ENCODE measurements around the gene NEK1.
"Not testable (repeated sequence)": the region's sequence is repeated elsewhere in the genome, so short reads cannot be mapped to it uniquely, and the experiment has no call there.

Gene NEK1

GRCh38 chr4:169428376-169428775, 184.0 kb downstream of the NEK1 start:
- H3K27ac ChIP-seq: no peak overlapping the region
- H3K4me3 ChIP-seq: no peak overlapping the region
- TF ChIP-seq CTCF (IDR thresholded peaks at IDR 0.05): no peak
- no peak for DNase-seq (ENCODE audit: low spot score)

DNA sequence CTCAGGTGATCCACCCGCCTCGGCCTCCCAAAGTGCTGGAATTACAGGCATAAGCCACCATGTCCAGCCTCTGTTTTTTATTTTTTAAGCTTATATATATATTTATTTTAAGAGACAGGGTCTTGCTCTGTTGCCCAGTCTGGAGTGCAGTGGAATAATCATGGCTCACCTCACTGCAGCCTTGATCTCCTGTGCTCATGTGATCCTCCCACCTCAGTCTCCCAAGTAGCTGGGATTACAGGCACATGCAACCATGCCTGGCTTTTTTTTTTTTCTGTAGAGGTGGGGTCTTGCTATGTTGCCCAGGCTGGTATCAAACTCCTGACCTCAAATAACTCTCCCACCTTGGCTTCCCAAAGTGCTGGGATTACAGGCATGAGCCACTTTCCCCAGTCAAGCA, 184.7 kb downstream of the NEK1 start:
- DNase-seq (ENCODE audit: low spot score); H3K4me3 ChIP-seq; H3K27ac ChIP-seq: not testable (repeated sequence)

GRCh38 chr4:169420291-169420690, 192.1 kb downstream of the NEK1 start:
- TF ChIP-seq CTCF (IDR thresholded peaks at IDR 0.05): no peak
- H3K27ac ChIP-seq: no peak overlapping the region
- H3K4me3 ChIP-seq: no peak overlapping the region
- no peak for DNase-seq (ENCODE audit: low spot score)

DNA sequence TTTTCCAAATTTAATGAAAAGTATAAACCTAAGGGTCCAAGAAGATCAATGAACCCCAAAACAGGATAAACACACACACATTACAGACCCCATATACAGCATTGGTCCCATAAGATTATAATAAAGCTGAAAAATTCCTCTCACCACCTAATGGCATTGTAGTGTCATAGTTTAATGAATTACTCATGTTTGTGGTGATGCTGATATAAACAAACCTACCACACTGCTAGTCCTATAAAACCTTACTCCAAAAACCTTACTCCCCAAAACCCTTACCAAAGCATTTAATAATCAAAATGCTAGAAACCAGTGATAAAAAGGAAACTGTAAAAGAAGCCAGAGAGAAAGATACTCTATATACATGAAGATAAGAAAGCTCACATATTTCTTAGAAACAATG, 193.5 kb downstream of the NEK1 start:
- Histone ChIP-seq H3K27ac (no peak overlapping the region), H3K4me3 (no peak overlapping the region)
- no peak for TF ChIP-seq CTCF (IDR thresholded peaks at IDR 0.05)
- no peak for DNase-seq (ENCODE audit: low spot score)

- DNase-seq (ENCODE audit: low spot score): no peak
- TF ChIP-seq CTCF (IDR thresholded peaks at IDR 0.05): no peak
- no peak overlapping the region for H3K27ac ChIP-seq
- no peak overlapping the region for H3K4me3 ChIP-seq
These were observed 194.6 kb downstream of the NEK1 start for GRCh38 chr4:169417629-169418282.

DNA sequence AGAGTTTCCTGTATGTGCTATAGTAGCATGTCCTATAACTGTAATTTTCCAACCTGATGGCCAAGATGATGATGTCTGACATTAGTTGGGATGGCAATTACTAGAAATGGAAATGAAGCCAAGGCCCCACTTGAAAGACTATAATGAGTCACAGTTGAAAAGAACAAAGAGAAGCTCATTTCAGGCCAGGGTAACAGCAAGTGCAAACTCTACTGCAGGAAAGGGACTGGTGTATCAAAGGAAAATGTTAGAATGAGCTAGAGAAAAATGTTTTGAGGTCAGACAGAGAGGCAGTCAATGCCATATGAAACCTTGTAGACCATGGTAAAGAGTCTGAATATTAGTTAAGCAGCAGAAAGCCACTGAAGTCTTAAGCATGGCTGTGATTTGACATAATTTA, 195.4 kb downstream of the NEK1 start:
- no peak overlapping the region for H3K4me3 ChIP-seq
- no peak overlapping the region for H3K27ac ChIP-seq
- DNase-seq (ENCODE audit: low spot score): no peak
- no peak for TF ChIP-seq CTCF (IDR thresholded peaks at IDR 0.05)

- Histone ChIP-seq H3K4me3 (no peak overlapping the region), H3K27ac (no peak overlapping the region)
- DNase-seq (ENCODE audit: low spot score): no peak
- TF ChIP-seq CTCF (IDR thresholded peaks at IDR 0.05): no peak
These were observed 195.9 kb downstream of the NEK1 start for GRCh38 chr4:169416461-169416860.

DNA sequence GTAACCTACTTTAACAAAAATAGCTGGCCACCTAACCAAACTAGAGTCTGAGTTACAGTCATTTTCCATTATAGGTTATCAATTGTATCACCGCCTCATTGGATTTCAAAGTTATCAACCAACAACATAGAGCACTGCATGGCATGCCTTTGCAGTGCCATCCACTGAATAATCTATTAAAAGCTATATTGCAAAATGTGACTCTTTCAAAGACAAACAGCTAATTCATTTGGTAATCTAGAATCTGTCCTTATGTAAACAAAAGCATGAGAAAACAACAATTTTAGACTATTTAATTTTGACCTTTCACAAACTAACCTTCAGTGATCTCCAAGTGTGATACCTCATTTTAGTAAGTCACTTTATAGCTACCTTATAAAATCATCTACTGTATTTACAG, 197.5 kb downstream of the NEK1 start:
- DNase-seq (ENCODE audit: low spot score): no peak
- no peak for TF ChIP-seq CTCF (IDR thresholded peaks at IDR 0.05)
- Histone ChIP-seq H3K27ac (no peak overlapping the region), H3K4me3 (no peak overlapping the region)
